Hematopoietic multipotent progenitor cell treated with erythropoietin and hydrocortisone succinate and interleukin-3 and kit ligand, for 17 days (in vitro differentiated cells): Measurements from ENCODE around the gene STAG2.

Experiments
- DNase-seq: peaks from one replicate; pipeline ENCODE4 v3.0.0-alpha.2; 2015; ENCODE audit warnings: low spot score

The STAG2 gene

GRCh38 chrX:123975180-123975579 is 13.7 kb downstream of the STAG2 start:
- DNase-seq = no peak

GRCh38 chrX:123976706-123977316 is 15.3 kb downstream of the STAG2 start:
- peak; percentile 84 for DNase-seq

GRCh38 chrX:123983240-123983639 is 21.7 kb downstream of the STAG2 start:
- DNase-seq = no peak

- DNase-seq = no peak
Measured at GRCh38 chrX:123986377-123986776, 24.9 kb downstream of the STAG2 start.

GRCh38 chrX:123988423-123989111 is 27.1 kb downstream of the STAG2 start:
- DNase-seq = no peak

GRCh38 chrX:123989235-123989634 is 27.7 kb downstream of the STAG2 start:
- DNase-seq = no peak

GRCh38 chrX:123990169-123990568 is 28.7 kb downstream of the STAG2 start:
- no peak for DNase-seq

- DNase-seq = no peak
Measured at GRCh38 chrX:123990602-123991001, 29.1 kb downstream of the STAG2 start.

- DNase-seq = no peak
Measured at GRCh38 chrX:123993326-123993725, 31.8 kb downstream of the STAG2 start.

- DNase-seq = no peak
Measured at GRCh38 chrX:123993904-123994635, 32.6 kb downstream of the STAG2 start.

- no peak for DNase-seq
Measured at GRCh38 chrX:123994730-123995129, 33.2 kb downstream of the STAG2 start.

GRCh38 chrX:124001581-124001980 is 40.1 kb downstream of the STAG2 start:
- no peak for DNase-seq

- DNase-seq = no peak
Measured at GRCh38 chrX:124005228-124005627, 43.7 kb downstream of the STAG2 start.

GRCh38 chrX:124010157-124010556 is 48.7 kb downstream of the STAG2 start:
- DNase-seq = no peak

- no peak for DNase-seq
Measured at GRCh38 chrX:124010566-124010965, 49.1 kb downstream of the STAG2 start.

- no peak for DNase-seq
Measured at GRCh38 chrX:124015721-124016120, 54.2 kb downstream of the STAG2 start.

- DNase-seq = no peak
Measured at GRCh38 chrX:124016825-124017224, 55.3 kb downstream of the STAG2 start.

GRCh38 chrX:124018023-124018422 is 56.5 kb downstream of the STAG2 start:
- peak; percentile 23 for DNase-seq

- DNase-seq = peak; percentile 58
Measured at GRCh38 chrX:124023838-124024238, 62.3 kb downstream of the STAG2 start.

GRCh38 chrX:124026529-124026928 is 65.0 kb downstream of the STAG2 start:
- DNase-seq = no peak

- DNase-seq = no peak
Measured at GRCh38 chrX:124028182-124028581, 66.7 kb downstream of the STAG2 start.

- DNase-seq = no peak
Measured at GRCh38 chrX:124030520-124030919, 69.0 kb downstream of the STAG2 start.

GRCh38 chrX:124033821-124034220 is 72.3 kb downstream of the STAG2 start:
- DNase-seq = no peak
